Esophagus squamous epithelium (tissue), 4 donors: ENCODE results near the gene RSAD2.

Experiments
- POLR2A ChIP-seq, 4 donors: fragments of 450-650 bp; IDR thresholded peaks; one replicate each; pipeline ENCODE4 v1.6.1; 2017; ENCODE audit warnings: antibody characterized with exemption in 4 of 4, mild to moderate bottlenecking in 4 of 4, moderate library complexity in 3 of 4
- TF ChIP-seq, protein P1 (sequence below), 6 experiments: fragments of 450-650 bp in 4 of 6; fragments of 200-600 bp in 2 of 6; sonication (generic) in 2 of 6; IDR thresholded peaks; one replicate each; pipeline ENCODE4 v1.5.1; 2016 to 2019; ENCODE audit warnings: antibody characterized with exemption in 6 of 6, mild to moderate bottlenecking in 4 of 6, moderate library complexity in 4 of 6

DNA sequence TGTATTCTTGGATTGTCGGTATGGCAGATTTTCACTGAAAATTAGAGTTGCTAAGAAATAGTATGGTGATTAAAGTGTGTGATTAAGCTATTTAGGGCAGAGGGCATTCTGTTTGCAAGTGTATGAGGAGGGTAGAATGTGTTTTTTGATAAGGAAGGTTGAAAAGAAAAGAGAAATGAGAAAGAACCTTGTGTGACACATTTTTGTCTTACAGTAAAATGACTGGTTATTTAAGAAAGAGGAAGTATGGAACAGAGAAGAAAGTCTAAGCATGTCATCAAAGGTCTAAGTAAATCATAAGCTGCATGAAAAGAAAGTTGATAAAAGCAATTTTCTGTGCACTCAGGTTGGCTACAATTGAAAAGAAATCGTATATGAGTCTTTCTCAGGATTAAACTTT, 5.2 kb upstream of the RSAD2 start:
- TF ChIP-seq, protein P1, sequence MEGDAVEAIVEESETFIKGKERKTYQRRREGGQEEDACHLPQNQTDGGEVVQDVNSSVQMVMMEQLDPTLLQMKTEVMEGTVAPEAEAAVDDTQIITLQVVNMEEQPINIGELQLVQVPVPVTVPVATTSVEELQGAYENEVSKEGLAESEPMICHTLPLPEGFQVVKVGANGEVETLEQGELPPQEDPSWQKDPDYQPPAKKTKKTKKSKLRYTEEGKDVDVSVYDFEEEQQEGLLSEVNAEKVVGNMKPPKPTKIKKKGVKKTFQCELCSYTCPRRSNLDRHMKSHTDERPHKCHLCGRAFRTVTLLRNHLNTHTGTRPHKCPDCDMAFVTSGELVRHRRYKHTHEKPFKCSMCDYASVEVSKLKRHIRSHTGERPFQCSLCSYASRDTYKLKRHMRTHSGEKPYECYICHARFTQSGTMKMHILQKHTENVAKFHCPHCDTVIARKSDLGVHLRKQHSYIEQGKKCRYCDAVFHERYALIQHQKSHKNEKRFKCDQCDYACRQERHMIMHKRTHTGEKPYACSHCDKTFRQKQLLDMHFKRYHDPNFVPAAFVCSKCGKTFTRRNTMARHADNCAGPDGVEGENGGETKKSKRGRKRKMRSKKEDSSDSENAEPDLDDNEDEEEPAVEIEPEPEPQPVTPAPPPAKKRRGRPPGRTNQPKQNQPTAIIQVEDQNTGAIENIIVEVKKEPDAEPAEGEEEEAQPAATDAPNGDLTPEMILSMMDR (IDR thresholded peaks at IDR 0.05) = no peak
- no peak for TF ChIP-seq POLR2A (IDR thresholded peaks at IDR 0.05)
